ENCODE measurements around the gene MEGF11. TPM values are rescaled to one million over a fixed set of nuclear protein-coding genes. Genes with fewer than 3 reads are reported as not detected.

Gene MEGF11
- total RNA-seq, 1 experiment from 2014 or later = 0.09 TPM

- Mint-ChIP-seq H3K27me3 (ENCODE audit: insufficient read depth, unreplicated experiment) (peaks cover 37% of the 10 kb centered on the region), H3K4me1 (ENCODE audit: insufficient read depth, unreplicated experiment) (peaks cover 8% of the 10 kb centered on the region), H3K27ac (ENCODE audit: low read depth, unreplicated experiment) (no peak overlapping the region), H3K4me3 (ENCODE audit: unreplicated experiment) (no peak overlapping the region), H3K9me3 (ENCODE audit: unreplicated experiment) (no peaks in the 10 kb centered on the region), H3K36me3 (ENCODE audit: insufficient read depth, unreplicated experiment) (no peaks in the 10 kb centered on the region)
- no peak for TF ChIP-seq CTCF (IDR thresholded peaks at IDR 0.05; ENCODE audit: unreplicated experiment)
- BruUV-seq (replicated peaks) = no TSS peak
- intact Hi-C loops (cut with micrococcal nuclease) = no loop called here
- ChIA-PET POLR2A (no interaction called here), CTCF (interaction anchor here (1.3 kb wide), 1 partner anchor 11 kb away, joined by 4 read pairs; no protein-coding TSS in a partner anchor)
- DNase-seq (ENCODE audit: unreplicated experiment) = no peak
These were observed 13.2 kb downstream of the MEGF11 start for GRCh38 chr15:66240240-66240794.

GRCh38 chr15:66239514-66239913 is 14.0 kb downstream of the MEGF11 start:
- Mint-ChIP-seq H3K27me3 (ENCODE audit: insufficient read depth, unreplicated experiment) (peaks cover 33% of the 10 kb centered on the region), H3K4me3 (ENCODE audit: unreplicated experiment) (no peak overlapping the region), H3K27ac (ENCODE audit: low read depth, unreplicated experiment) (no peak overlapping the region), H3K9me3 (ENCODE audit: unreplicated experiment) (no peaks in the 10 kb centered on the region), H3K4me1 (ENCODE audit: insufficient read depth, unreplicated experiment) (peaks cover 8% of the 10 kb centered on the region), H3K36me3 (ENCODE audit: insufficient read depth, unreplicated experiment) (no peaks in the 10 kb centered on the region)
- CTCF ChIA-PET = interaction anchor here (0.6 to 1.3 kb wide), 2 partner anchors 12 to 97 kb away, joined by 3 to 4 read pairs; no protein-coding TSS in a partner anchor
- no peak for DNase-seq (ENCODE audit: unreplicated experiment)
- no peak for TF ChIP-seq CTCF (IDR thresholded peaks at IDR 0.05; ENCODE audit: unreplicated experiment)
- BruUV-seq (replicated peaks) = no TSS peak
- POLR2A ChIA-PET = interaction anchor here (0.5 kb wide), 1 partner anchor 16 kb away, joined by 3 read pairs; no protein-coding TSS in a partner anchor
- intact Hi-C loops (cut with micrococcal nuclease) = no loop called here

GRCh38 chr15:66238318-66238717 is 15.2 kb downstream of the MEGF11 start:
- POLR2A ChIA-PET = interaction anchor here (0.6 kb wide), 1 partner anchor 1249 kb away, joined by 3 read pairs; no protein-coding TSS in a partner anchor
- CTCF ChIA-PET = interaction anchor here (0.5 kb wide), 1 partner anchor 394 kb away, joined by 3 read pairs; no protein-coding TSS in a partner anchor
- Mint-ChIP-seq H3K4me1 (ENCODE audit: insufficient read depth, unreplicated experiment) (peaks cover 8% of the 10 kb centered on the region), H3K36me3 (ENCODE audit: insufficient read depth, unreplicated experiment) (no peaks in the 10 kb centered on the region), H3K9me3 (ENCODE audit: unreplicated experiment) (no peaks in the 10 kb centered on the region), H3K27ac (ENCODE audit: low read depth, unreplicated experiment) (no peak overlapping the region), H3K27me3 (ENCODE audit: insufficient read depth, unreplicated experiment) (peaks cover 25% of the 10 kb centered on the region), H3K4me3 (ENCODE audit: unreplicated experiment) (no peak overlapping the region)
- no peak for TF ChIP-seq CTCF (IDR thresholded peaks at IDR 0.05; ENCODE audit: unreplicated experiment)
- BruUV-seq (replicated peaks) = no TSS peak
- DNase-seq (ENCODE audit: unreplicated experiment) = no peak
- intact Hi-C loops (cut with micrococcal nuclease) = no loop called here

GRCh38 chr15:66237513-66238235 is 15.9 kb downstream of the MEGF11 start:
- TF ChIP-seq CTCF (IDR thresholded peaks at IDR 0.05; ENCODE audit: unreplicated experiment) = no peak
- Mint-ChIP-seq H3K36me3 (ENCODE audit: insufficient read depth, unreplicated experiment) (no peaks in the 10 kb centered on the region), H3K4me3 (ENCODE audit: unreplicated experiment) (no peak overlapping the region), H3K27me3 (ENCODE audit: insufficient read depth, unreplicated experiment) (peaks cover 25% of the 10 kb centered on the region), H3K9me3 (ENCODE audit: unreplicated experiment) (no peaks in the 10 kb centered on the region), H3K4me1 (ENCODE audit: insufficient read depth, unreplicated experiment) (peaks cover 8% of the 10 kb centered on the region), H3K27ac (ENCODE audit: low read depth, unreplicated experiment) (no peak overlapping the region)
- ChIA-PET CTCF (interaction anchor here (0.5 to 1.3 kb wide), 2 partner anchors 13 to 75 kb away, joined by 3 read pairs; no protein-coding TSS in a partner anchor), POLR2A (no interaction called here)
- BruUV-seq (replicated peaks) = no TSS peak
- no peak for DNase-seq (ENCODE audit: unreplicated experiment)
- intact Hi-C loops (cut with micrococcal nuclease) = no loop called here
